ENCODE results near the gene CRYBG3. TPM values are rescaled to one million over a fixed set of nuclear protein-coding genes. Genes with fewer than 3 reads are reported as not detected.

Gene CRYBG3
- total RNA-seq, 4 donors from 2014 or later = 43.1 to 62.6 (median 46.1) TPM

DNA sequence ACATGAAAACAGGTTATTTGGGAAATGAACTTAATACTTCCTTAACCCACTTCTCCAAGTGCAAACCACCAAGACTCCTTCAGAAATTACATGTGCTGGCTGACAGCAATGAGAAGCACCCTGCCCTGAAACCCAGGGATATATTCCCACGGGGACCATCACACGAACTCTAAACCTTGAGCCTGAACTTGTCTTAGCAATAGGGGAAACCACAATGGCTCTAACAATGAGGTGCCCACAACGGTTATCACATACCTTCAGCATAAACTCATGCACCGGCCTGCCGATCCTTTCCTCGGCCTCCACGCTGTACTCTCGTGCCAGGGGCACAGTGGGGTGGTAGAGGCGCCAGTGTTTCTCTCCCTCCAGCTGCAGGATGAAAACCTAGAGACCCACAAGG lies 137.0 kb downstream of the CRYBG3 start:
- DNase-seq (ENCODE audit: low spot score) = no peak
- TF ChIP-seq, protein P1, sequence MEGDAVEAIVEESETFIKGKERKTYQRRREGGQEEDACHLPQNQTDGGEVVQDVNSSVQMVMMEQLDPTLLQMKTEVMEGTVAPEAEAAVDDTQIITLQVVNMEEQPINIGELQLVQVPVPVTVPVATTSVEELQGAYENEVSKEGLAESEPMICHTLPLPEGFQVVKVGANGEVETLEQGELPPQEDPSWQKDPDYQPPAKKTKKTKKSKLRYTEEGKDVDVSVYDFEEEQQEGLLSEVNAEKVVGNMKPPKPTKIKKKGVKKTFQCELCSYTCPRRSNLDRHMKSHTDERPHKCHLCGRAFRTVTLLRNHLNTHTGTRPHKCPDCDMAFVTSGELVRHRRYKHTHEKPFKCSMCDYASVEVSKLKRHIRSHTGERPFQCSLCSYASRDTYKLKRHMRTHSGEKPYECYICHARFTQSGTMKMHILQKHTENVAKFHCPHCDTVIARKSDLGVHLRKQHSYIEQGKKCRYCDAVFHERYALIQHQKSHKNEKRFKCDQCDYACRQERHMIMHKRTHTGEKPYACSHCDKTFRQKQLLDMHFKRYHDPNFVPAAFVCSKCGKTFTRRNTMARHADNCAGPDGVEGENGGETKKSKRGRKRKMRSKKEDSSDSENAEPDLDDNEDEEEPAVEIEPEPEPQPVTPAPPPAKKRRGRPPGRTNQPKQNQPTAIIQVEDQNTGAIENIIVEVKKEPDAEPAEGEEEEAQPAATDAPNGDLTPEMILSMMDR (IDR thresholded peaks at IDR 0.05) = no peak
- no peak for ATAC-seq (ENCODE audit: low FRiP score)

DNA sequence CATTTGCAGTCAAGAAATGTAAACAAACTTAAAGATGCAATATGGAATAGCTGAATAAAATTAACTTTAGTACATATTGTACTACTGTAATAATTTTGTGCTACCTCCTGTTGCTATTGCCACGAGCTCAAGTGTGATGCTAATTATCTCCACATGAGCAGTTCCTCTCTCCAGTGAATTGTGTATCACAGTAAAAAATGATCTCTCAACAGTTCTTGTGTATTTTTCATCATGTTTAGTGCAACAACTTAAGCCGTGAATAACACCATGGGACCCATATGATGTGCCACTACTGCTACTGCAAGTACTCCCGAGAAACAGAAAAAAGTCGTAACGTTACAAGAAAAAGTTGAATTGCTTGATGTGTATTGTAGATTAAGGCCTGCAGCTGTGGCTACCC lies 138.1 kb downstream of the CRYBG3 start:
- DNase-seq (ENCODE audit: low spot score) (no peak), ATAC-seq (ENCODE audit: low FRiP score) (no peak)
- TF ChIP-seq, protein P1 (IDR thresholded peaks at IDR 0.05) = no peak

DNA sequence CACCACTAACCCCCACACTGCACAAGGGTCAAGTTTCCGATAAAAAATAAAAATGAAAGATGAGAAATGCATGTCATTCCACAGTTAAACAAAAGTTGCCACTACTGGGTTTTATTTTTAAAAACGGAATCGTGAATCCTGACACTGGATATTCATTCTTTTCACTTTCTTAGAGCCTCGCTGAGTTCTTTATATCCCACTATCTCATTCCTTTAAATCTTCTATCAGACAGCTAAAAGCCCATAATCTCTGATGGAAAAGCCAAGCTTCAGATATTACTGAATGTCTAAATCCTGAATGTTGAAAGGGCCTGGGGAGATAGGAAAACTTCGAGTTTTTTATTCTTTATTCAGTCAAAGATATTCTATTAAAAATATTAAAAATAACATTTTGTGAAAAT lies 138.7 kb downstream of the CRYBG3 start:
- DNase-seq (ENCODE audit: low spot score) (no peak), ATAC-seq (ENCODE audit: low FRiP score) (no peak)
- TF ChIP-seq, protein P1 (IDR thresholded peaks at IDR 0.05) = no peak

DNA sequence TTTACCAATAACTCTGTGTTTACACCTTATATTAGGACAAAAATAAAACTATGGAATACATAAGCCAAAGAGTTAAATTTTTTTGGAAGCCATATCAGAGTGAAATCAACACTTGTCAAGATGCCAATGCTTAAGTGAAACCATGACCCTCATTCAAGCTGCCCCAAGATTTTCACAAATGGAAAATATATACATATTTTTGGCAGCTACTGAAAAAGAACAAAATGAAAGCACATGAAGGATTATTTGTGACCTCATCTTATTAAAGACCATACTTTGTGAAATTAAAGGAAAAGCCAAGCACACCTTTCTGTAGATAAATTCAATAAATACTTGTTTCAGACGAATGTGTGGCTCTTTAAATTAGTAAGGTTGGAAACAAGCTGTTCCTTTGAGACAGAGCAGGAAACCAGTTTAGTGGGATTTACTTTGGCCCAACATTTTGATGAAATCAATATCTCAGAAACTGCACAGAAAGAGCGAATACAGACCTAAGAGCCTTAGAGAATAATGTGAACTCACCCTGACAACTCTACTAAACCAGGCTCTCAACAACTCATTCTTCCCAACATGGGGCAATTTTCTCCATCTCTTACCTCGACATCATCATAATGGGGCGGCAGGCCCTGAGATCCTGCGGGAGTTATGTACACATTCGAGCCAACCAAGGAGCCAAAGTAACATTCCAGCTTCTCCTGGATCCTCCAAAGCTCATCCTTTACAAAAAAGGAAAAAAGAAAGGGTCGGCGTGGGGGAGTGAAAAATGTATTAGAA lies 139.4 kb downstream of the CRYBG3 start:
- TF ChIP-seq, protein P1 (IDR thresholded peaks at IDR 0.05) = no peak
- DNase-seq (ENCODE audit: low spot score) (no peak), ATAC-seq (ENCODE audit: low FRiP score) (no peak)

DNA sequence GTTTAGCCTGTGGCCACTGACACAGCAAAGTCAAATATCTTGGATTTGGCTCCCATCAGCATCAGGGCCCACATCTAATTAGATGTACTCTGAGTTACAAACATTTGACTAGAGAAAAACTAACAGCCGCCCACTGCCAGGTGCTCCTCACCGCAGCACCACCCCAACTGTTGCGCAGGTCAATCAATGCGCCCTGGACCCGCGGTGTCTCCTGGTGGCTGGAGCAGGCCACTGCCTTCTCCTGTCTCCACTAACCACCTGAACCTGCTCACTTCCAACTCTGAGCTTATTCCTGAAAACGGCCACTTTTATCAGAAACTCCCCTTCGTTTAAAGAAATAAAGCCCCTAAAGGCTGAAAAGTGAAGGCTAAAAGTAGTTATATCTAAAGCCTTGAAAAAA lies 146.2 kb downstream of the CRYBG3 start:
- ATAC-seq (ENCODE audit: low FRiP score) (no peak), DNase-seq (ENCODE audit: low spot score) (no peak)
- TF ChIP-seq, protein P1 (IDR thresholded peaks at IDR 0.05) = no peak

DNA sequence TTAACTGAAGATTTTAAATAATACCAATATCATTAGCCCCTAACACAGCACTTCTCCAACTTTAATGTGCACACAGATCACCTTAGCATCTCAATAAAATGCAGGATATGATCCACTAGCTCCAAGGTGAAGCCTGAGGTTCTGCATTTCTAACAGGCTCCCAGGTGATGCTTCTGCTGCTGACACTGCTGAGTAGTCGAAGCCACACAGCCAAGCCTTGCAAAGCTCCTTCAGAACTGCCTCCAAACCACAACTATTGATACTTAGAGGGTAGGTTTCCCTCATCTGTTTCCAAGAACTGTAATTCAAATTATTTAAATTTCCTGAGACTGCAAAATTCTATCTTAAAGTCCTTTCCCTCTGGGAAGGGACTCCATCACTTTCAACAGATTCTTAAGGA lies 146.6 kb downstream of the CRYBG3 start:
- DNase-seq (ENCODE audit: low spot score) (no peak), ATAC-seq (ENCODE audit: low FRiP score) (no peak)
- TF ChIP-seq, protein P1 (IDR thresholded peaks at IDR 0.05) = no peak

DNA sequence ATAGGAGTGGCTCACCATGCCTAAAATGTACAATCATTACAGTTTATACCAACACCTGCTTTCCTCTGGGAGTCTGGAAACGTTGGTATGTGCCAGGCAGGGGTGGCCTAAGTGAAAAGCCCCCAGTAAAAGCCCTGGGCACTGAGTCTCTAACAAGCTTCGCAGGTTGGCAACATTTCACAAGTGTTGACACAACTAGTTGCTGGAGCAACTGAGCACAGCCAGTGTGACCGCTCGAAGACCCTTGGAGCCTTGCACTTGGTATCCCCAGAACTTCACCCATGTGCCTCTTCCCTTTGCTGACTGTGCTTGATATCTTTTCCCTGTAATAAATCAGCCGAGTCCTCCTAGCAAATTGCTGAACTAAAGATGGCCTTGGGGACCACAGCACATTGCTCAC lies 147.7 kb downstream of the CRYBG3 start:
- TF ChIP-seq, protein P1 (IDR thresholded peaks at IDR 0.05) = no peak
- no peak for ATAC-seq (ENCODE audit: low FRiP score)

More for the DNA sequence above, 147.7 kb downstream of the CRYBG3 start:
- no peak for DNase-seq (ENCODE audit: low spot score)

Data from omental fat pad (tissue), 4 donors.